A673 (cell line): Measurements from ENCODE around the gene DEXI.

Experiments
- EZH2 ChIP-seq: fragments of 200-600 bp; sonication (generic); IDR thresholded peaks from 2 replicates; pipeline ENCODE4 v1.6.1; 2017; ENCODE audit warnings: borderline replicate concordance, low read depth, mild to moderate bottlenecking, mixed read lengths, antibody characterized with exemption, low read length; ENCODE audit not compliant: poor library complexity, severe bottlenecking
- TF ChIP-seq, protein P1 (sequence below): fragments of 300-800, 200-600 bp; sonication (generic); conservative IDR thresholded peaks from 2 replicates; pipeline ENCODE4 v1.5.1; 2017; ENCODE audit warnings: low read depth, mild to moderate bottlenecking, antibody characterized with exemption, low read length, moderate library complexity, mixed read lengths

- TF ChIP-seq, protein P1, sequence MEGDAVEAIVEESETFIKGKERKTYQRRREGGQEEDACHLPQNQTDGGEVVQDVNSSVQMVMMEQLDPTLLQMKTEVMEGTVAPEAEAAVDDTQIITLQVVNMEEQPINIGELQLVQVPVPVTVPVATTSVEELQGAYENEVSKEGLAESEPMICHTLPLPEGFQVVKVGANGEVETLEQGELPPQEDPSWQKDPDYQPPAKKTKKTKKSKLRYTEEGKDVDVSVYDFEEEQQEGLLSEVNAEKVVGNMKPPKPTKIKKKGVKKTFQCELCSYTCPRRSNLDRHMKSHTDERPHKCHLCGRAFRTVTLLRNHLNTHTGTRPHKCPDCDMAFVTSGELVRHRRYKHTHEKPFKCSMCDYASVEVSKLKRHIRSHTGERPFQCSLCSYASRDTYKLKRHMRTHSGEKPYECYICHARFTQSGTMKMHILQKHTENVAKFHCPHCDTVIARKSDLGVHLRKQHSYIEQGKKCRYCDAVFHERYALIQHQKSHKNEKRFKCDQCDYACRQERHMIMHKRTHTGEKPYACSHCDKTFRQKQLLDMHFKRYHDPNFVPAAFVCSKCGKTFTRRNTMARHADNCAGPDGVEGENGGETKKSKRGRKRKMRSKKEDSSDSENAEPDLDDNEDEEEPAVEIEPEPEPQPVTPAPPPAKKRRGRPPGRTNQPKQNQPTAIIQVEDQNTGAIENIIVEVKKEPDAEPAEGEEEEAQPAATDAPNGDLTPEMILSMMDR, result no peak
- no peak for TF ChIP-seq EZH2
Measured at GRCh38 chr16:10941127-10941933, 938 bp downstream of the DEXI start.
